Measurements from ENCODE around the gene FUT8.
"Not testable (repeated sequence)": the region's sequence is repeated elsewhere in the genome, so short reads cannot be mapped to it uniquely, and the experiment has no call there.

FUT8 gene

DNA sequence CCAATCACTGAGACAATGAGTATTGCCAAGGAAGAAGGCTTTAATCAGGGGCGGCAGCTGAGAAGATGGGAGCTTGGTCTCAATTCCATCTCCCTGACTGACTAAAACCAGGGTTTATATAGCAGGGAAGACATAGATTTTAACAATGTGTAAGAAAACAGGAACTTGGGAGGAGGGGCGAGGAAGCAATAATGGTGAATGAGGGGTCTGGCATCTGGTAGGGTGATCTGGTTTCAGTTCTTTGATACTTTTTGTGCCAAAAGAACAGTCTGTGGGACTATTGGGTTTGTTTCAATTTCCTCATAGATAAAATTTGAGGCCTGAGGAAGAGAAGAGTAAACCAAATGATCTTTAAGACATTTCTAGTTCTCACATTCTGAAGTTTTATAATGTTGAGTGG is 49.2 kb downstream of the FUT8 start:
- Histone ChIP-seq H2AK5ac (ENCODE audit: low read depth, low read length) (no peak overlapping the region), H3K23ac (ENCODE audit: low read depth, low read length, poor library complexity) (no peak overlapping the region), H4K8ac (ENCODE audit: low read depth, low read length) (no peak overlapping the region), H3K4me2 (ENCODE audit: insufficient read depth, low read length, poor library complexity, severe bottlenecking) (no peak overlapping the region), H3K27me3 (ENCODE audit: control insufficient read depth in 3 of 3, insufficient read depth in 3 of 3, low read depth in 1 of 3, low read length in 3 of 3) (no peaks in the 10 kb centered on the region), H4K91ac (ENCODE audit: low read depth, low read length, poor library complexity) (no peak overlapping the region), H3K4me3 (ENCODE audit: low read length in 2 of 2) (no peak overlapping the region), H2AFZ (ENCODE audit: low read length) (no peak overlapping the region), H3K27ac (replicated peaks; ENCODE audit: low read length) (no peak overlapping the region), H2BK12ac (ENCODE audit: low read length) (no peak overlapping the region), H2BK120ac (ENCODE audit: low read depth, low read length) (no peak overlapping the region), H2BK15ac (ENCODE audit: low read length) (no peak overlapping the region), H3K36me3 (replicated peaks in 1 of 2; ENCODE audit: control insufficient read depth in 2 of 2, insufficient read depth in 2 of 2, low read length in 2 of 2) (no peaks in the 10 kb centered on the region), H3K79me1 (ENCODE audit: low read depth, low read length) (peaks cover 1% of the 10 kb centered on the region), H2BK5ac (ENCODE audit: low read length) (no peak overlapping the region), H3K18ac (ENCODE audit: low read length) (no peak overlapping the region), H3K4me1 (ENCODE audit: control insufficient read depth in 2 of 2, insufficient read depth in 1 of 2, low read depth in 1 of 2, low read length in 2 of 2) (no peaks in the 10 kb centered on the region), H3K9ac (ENCODE audit: low read depth, low read length, poor library complexity) (no peak overlapping the region), H3K14ac (ENCODE audit: low read length) (no peak overlapping the region), H3K9me3 (replicated peaks in 1 of 2; ENCODE audit: control insufficient read depth in 2 of 2, insufficient read depth in 1 of 2, low read depth in 1 of 2, low read length in 2 of 2) (peaks cover 0 to 2% of the 10 kb centered on the region in 2 donors), H3K4ac (ENCODE audit: low read length) (no peak overlapping the region)
- WGBS, 2 donors (ENCODE audit: extremely low coverage in 2 of 2, insufficient read length in 2 of 2, insufficient replicate concordance in 1 of 2): no CpG with 5 or more reads among the region's 2 CpGs
- no peak for DNase-seq (ENCODE audit: low spot score)

DNA sequence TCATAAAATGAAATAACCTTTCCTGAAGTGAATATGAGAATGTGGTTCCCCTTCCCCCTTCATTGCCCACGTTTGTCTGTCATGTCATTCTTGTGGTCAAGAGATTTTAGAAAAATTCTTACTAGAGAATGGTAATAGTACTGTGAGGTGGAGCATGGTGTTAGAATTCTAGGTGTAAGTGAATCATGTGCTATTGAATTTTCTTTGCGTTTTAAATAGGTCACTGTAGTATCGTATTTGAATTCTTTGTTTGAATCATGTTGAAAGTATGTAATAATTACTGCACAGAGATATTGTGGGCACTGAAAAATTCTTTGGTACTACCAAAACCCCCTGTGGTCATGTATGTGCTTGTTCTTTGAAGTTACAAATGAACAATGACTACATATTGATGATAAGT is 49.9 kb downstream of the FUT8 start:
- Histone ChIP-seq H3K9me3 (replicated peaks in 1 of 2; ENCODE audit: control insufficient read depth in 2 of 2, insufficient read depth in 1 of 2, low read depth in 1 of 2, low read length in 2 of 2) (no peaks in the 10 kb centered on the region), H3K27me3 (ENCODE audit: control insufficient read depth in 3 of 3, insufficient read depth in 3 of 3, low read depth in 1 of 3, low read length in 3 of 3) (no peaks in the 10 kb centered on the region), H4K91ac (ENCODE audit: low read depth, low read length, poor library complexity) (no peak overlapping the region), H2AFZ (ENCODE audit: low read length) (no peak overlapping the region), H3K18ac (ENCODE audit: low read length) (no peak overlapping the region), H3K79me1 (ENCODE audit: low read depth, low read length) (peaks cover 1% of the 10 kb centered on the region), H2BK15ac (ENCODE audit: low read length) (no peak overlapping the region), H2BK5ac (ENCODE audit: low read length) (no peak overlapping the region), H3K36me3 (replicated peaks in 1 of 2; ENCODE audit: control insufficient read depth in 2 of 2, insufficient read depth in 2 of 2, low read length in 2 of 2) (no peaks in the 10 kb centered on the region), H2AK5ac (ENCODE audit: low read depth, low read length) (no peak overlapping the region), H3K14ac (ENCODE audit: low read length) (no peak overlapping the region), H3K4me2 (ENCODE audit: insufficient read depth, low read length, poor library complexity, severe bottlenecking) (no peak overlapping the region), H4K8ac (ENCODE audit: low read depth, low read length) (no peak overlapping the region), H3K4ac (ENCODE audit: low read length) (no peak overlapping the region), H2BK120ac (ENCODE audit: low read depth, low read length) (no peak overlapping the region), H3K9ac (ENCODE audit: low read depth, low read length, poor library complexity) (no peak overlapping the region), H2BK12ac (ENCODE audit: low read length) (no peak overlapping the region), H3K27ac (replicated peaks; ENCODE audit: low read length) (no peak overlapping the region), H3K4me1 (ENCODE audit: control insufficient read depth in 2 of 2, insufficient read depth in 1 of 2, low read depth in 1 of 2, low read length in 2 of 2) (no peaks in the 10 kb centered on the region), H3K4me3 (ENCODE audit: low read length in 2 of 2) (no peak overlapping the region), H3K23ac (ENCODE audit: low read depth, low read length, poor library complexity) (no peak overlapping the region)
- DNase-seq (ENCODE audit: low spot score): no peak
- WGBS, 2 donors (ENCODE audit: extremely low coverage in 2 of 2, insufficient read length in 2 of 2, insufficient replicate concordance in 1 of 2): no CpG with 5 or more reads among the region's 3 CpGs

DNA sequence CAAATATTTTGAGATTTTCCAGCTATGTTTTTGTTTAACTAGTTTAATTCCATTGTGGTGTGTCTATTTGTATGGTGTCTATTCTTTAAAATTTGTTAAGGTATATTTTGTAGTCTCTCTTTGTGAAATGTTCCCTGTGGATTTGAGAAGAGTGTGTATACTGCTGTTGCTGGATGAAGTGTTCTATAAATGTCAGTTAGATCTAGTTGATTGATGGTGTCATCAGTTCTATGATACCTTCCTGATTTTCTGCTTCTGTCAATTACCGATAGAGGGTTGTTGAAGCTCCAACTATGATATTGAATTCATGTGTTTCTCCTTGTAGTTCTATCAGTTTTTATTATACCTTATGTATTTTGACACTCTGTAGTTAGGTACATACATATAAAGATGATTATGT is 53.1 kb downstream of the FUT8 start:
- Histone ChIP-seq H3K4me2 (ENCODE audit: insufficient read depth, low read length, poor library complexity, severe bottlenecking) (no peak overlapping the region), H3K23ac (ENCODE audit: low read depth, low read length, poor library complexity) (no peak overlapping the region), H3K27me3 (ENCODE audit: control insufficient read depth in 3 of 3, insufficient read depth in 3 of 3, low read depth in 1 of 3, low read length in 3 of 3) (no peaks in the 10 kb centered on the region), H3K14ac (ENCODE audit: low read length) (no peak overlapping the region), H3K36me3 (replicated peaks in 1 of 2; ENCODE audit: control insufficient read depth in 2 of 2, insufficient read depth in 2 of 2, low read length in 2 of 2) (no peaks in the 10 kb centered on the region), H3K79me1 (ENCODE audit: low read depth, low read length) (peaks cover 7% of the 10 kb centered on the region), H3K4me1 (ENCODE audit: control insufficient read depth in 2 of 2, insufficient read depth in 1 of 2, low read depth in 1 of 2, low read length in 2 of 2) (peaks cover under 1 to 16% of the 10 kb centered on the region in 2 donors), H3K27ac (replicated peaks; ENCODE audit: low read length) (no peak overlapping the region), H2AK5ac (ENCODE audit: low read depth, low read length) (no peak overlapping the region), H2BK120ac (ENCODE audit: low read depth, low read length) (no peak overlapping the region), H2BK15ac (ENCODE audit: low read length) (no peak overlapping the region), H3K4me3 (ENCODE audit: low read length in 2 of 2) (no peak overlapping the region), H2BK5ac (ENCODE audit: low read length) (no peak overlapping the region), H2BK12ac (ENCODE audit: low read length) (no peak overlapping the region), H3K9me3 (replicated peaks in 1 of 2; ENCODE audit: control insufficient read depth in 2 of 2, insufficient read depth in 1 of 2, low read depth in 1 of 2, low read length in 2 of 2) (no peaks in the 10 kb centered on the region), H4K91ac (ENCODE audit: low read depth, low read length, poor library complexity) (no peak overlapping the region), H3K18ac (ENCODE audit: low read length) (no peak overlapping the region), H3K4ac (ENCODE audit: low read length) (no peak overlapping the region), H4K8ac (ENCODE audit: low read depth, low read length) (no peak overlapping the region), H3K9ac (ENCODE audit: low read depth, low read length, poor library complexity) (no peak overlapping the region), H2AFZ (ENCODE audit: low read length) (no peak overlapping the region)
- DNase-seq (ENCODE audit: low spot score): no peak
- no CpG with 5 or more reads among the region's 1 CpG for WGBS, 2 donors (ENCODE audit: extremely low coverage in 2 of 2, insufficient read length in 2 of 2, insufficient replicate concordance in 1 of 2)

DNA sequence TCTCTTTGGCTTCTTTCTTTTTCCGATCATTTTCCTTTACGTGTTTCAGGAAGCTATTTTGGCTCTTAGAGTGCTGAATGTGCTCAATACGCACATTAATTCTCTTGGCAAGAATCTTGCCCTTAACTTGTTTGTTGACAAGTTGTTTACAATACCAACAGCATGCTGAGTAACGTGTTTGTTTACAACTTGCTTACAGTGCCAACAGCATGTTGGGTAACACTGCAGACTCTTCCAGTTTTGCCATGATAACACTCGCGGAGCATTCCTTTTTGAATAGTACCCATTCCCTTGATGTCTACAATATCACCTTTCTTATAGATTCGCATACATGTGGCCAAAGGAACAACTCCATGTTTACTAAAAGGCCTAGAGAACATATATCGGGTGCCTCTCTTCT is 55.4 kb downstream of the FUT8 start:
- H3K4me3 ChIP-seq (ENCODE audit: low read length in 2 of 2); H4K91ac ChIP-seq (ENCODE audit: low read depth, low read length, poor library complexity); H3K4me2 ChIP-seq (ENCODE audit: insufficient read depth, low read length, poor library complexity, severe bottlenecking); H2BK5ac ChIP-seq (ENCODE audit: low read length); H3K27ac ChIP-seq (replicated peaks; ENCODE audit: low read length); H2BK15ac ChIP-seq (ENCODE audit: low read length); H3K9me3 ChIP-seq (replicated peaks in 1 of 2; ENCODE audit: control insufficient read depth in 2 of 2, insufficient read depth in 1 of 2, low read depth in 1 of 2, low read length in 2 of 2); H3K36me3 ChIP-seq (replicated peaks in 1 of 2; ENCODE audit: control insufficient read depth in 2 of 2, insufficient read depth in 2 of 2, low read length in 2 of 2); H2AFZ ChIP-seq (ENCODE audit: low read length); H3K4ac ChIP-seq (ENCODE audit: low read length); H4K8ac ChIP-seq (ENCODE audit: low read depth, low read length); H2AK5ac ChIP-seq (ENCODE audit: low read depth, low read length); H3K27me3 ChIP-seq (ENCODE audit: control insufficient read depth in 3 of 3, insufficient read depth in 3 of 3, low read depth in 1 of 3, low read length in 3 of 3); H3K79me1 ChIP-seq (ENCODE audit: low read depth, low read length); H3K14ac ChIP-seq (ENCODE audit: low read length); H3K9ac ChIP-seq (ENCODE audit: low read depth, low read length, poor library complexity); H3K23ac ChIP-seq (ENCODE audit: low read depth, low read length, poor library complexity); H3K18ac ChIP-seq (ENCODE audit: low read length); H2BK120ac ChIP-seq (ENCODE audit: low read depth, low read length); DNase-seq (ENCODE audit: low spot score); H2BK12ac ChIP-seq (ENCODE audit: low read length): not testable (repeated sequence)
- no CpG with 5 or more reads among the region's 8 CpGs for WGBS, 2 donors (ENCODE audit: extremely low coverage in 2 of 2, insufficient read length in 2 of 2, insufficient replicate concordance in 1 of 2)
- peaks cover 11 to 24% of the 10 kb centered on the region in 2 donors for H3K4me1 ChIP-seq (ENCODE audit: control insufficient read depth in 2 of 2, insufficient read depth in 1 of 2, low read depth in 1 of 2, low read length in 2 of 2)

All from neuronal stem cell (in vitro differentiated cells).